Left renal cortex interstitium (tissue), 4 donors: ENCODE data around the gene CASP10. TPM values are rescaled to one million over a fixed set of nuclear protein-coding genes. Genes with fewer than 3 reads are reported as not detected.
"Not testable (repeated sequence)": the region's sequence is repeated elsewhere in the genome, so short reads cannot be mapped to it uniquely, and the experiment has no call there.

Experiments used
- DNase-seq, 4 donors: peaks; one replicate each; pipeline ENCODE4 v3.0.0-alpha.2; 2013; ENCODE audit warnings: low read depth in 4 of 4, low spot score in 2 of 4, missing footprints in 1 of 4
- polyA plus RNA-seq, 4 donors: library from polyadenylated mRNA; unstranded; fragments of 120-200 nt; gene quantifications; one replicate each; pipeline ENCODE4 v1.2.1, GENCODE V29; 2013; ENCODE audit not compliant: insufficient read length in 4 of 4

CASP10 gene
- polyA plus RNA-seq, 4 donors = 6.9 to 11.7 (median 8.8) TPM

- no peak for DNase-seq
These were observed 28.1 kb upstream of the CASP10 start for GRCh38 chr2:201154615-201155399.

DNA sequence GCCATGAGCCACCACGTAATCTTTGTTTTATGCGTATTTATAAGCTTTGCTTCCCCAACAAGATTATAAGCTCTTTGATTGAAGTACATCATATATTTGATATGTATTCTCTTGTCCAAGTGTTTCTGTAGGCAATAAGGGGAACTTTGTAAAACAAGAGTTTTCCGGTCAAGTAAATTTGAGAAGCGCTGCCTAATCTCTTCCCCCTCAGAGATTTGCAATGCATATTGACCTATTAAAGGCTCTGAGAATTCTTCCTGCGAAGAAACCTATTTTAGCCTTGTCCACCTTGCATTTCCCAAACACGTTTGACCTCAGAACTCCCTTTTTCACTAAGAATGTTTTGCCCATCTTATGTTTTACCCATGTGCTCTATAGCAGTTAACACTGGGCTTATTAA is 26.9 kb upstream of the CASP10 start:
- no peak for DNase-seq

GRCh38 chr2:201156640-201157039 is 26.3 kb upstream of the CASP10 start:
- no peak for DNase-seq

GRCh38 chr2:201157694-201158093 is 25.2 kb upstream of the CASP10 start:
- no peak for DNase-seq

DNA sequence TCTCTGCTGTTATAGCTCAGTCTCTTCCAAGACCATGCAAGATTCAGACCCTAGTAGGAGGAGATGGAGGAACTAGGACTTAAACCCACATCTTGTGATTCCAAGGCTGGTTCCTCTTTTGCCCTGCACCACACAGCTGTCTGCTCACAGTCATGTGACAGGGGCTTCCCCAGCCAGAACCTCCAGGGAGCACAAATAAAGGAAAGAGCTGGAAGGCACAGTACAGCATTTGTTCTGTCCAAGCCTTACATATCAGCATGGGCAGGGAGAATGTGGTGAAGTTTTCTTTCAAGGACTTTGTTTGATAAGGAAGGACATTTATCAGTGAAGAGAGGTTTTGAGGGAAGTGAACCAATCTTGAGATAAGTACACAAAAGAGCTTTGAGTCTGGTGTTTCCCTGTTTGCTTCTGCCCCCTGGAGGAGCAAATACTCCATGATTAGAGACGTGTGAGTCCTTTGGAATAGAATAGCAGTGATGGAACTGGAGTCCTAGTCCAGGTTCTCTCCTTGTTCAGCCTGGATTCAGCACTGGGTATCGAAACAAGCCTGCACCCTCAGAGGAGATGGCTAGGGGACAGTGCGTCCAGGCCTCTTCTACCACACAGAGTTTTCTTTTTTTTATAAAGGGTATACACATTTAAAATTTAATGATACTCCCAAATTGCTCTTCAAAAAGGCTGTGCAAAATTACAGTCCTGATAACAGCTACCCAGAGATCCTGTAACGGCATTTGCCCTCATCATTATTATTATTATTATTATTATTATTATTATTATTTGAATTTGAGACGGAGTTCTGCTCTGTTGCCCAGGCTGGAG is 24.6 kb upstream of the CASP10 start:
- DNase-seq = peak in 3 of 4 donors; percentile 18 to 67 (median 39)

- no peak for DNase-seq
These were observed 18.8 kb upstream of the CASP10 start for GRCh38 chr2:201164166-201164565.

DNA sequence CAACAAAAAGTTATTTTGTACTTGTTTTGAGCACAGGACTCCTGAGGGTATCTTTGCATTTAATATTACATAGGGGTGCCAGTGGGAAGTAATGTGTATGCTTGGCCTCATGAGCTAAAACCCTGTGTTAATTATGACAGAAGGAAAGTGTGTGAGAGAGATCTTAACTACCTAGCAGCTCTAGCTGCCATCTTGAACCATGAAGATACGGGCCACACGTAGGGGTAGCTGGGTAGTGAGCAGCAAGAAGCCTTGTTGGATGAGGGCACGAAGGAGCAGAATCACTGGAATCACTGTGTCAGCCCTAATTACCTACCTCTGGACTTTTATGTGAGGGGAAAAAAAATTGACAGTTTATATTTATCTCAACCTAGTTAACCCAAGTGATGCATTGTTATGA is 15.4 kb upstream of the CASP10 start:
- no peak for DNase-seq

GRCh38 chr2:201168496-201168895 is 14.4 kb upstream of the CASP10 start:
- not testable (repeated sequence) for DNase-seq

GRCh38 chr2:201171259-201171814 is 11.6 kb upstream of the CASP10 start:
- DNase-seq = no peak

GRCh38 chr2:201172279-201172678 is 10.7 kb upstream of the CASP10 start:
- no peak for DNase-seq

GRCh38 chr2:201174687-201175086 is 8.3 kb upstream of the CASP10 start:
- DNase-seq = no peak

DNA sequence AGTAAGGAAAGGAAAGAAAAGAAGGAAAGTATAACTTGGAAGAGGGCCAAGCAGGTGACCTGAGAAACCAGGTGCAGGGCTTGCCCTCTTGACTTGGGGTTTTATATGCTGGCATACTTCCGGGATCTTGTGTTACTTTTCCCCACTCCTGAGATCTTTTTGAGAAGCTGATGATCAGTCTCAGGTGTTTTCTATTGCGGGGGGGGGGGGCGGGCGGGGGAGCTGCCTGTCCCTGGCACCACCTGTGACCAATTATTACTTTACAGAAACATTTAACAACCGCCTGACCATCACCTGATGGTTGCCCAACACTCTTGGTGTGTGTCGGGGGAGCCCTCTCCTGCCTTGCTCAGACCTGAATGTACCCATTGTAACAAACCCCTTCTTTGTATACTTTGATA is 6.9 kb upstream of the CASP10 start:
- no peak for DNase-seq

DNA sequence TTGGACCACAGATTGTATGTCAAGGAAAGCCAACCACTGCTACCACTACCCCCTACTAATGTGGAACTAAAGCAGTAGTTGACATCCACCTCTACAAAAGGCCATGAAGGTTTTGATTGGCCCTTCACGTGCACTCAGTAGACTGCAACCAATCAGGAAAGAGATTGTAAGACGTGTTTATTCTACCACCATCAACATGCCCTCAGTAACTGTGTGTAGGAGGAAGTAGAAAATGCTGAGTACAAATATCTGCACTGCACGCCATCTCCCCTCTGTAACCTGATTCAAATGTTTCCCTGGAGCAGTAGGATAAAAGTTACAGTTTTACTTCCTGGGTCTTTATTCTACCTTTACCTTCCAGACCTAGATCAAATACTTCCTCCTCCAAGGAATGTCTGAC is 2.9 kb upstream of the CASP10 start:
- DNase-seq = no peak

DNA sequence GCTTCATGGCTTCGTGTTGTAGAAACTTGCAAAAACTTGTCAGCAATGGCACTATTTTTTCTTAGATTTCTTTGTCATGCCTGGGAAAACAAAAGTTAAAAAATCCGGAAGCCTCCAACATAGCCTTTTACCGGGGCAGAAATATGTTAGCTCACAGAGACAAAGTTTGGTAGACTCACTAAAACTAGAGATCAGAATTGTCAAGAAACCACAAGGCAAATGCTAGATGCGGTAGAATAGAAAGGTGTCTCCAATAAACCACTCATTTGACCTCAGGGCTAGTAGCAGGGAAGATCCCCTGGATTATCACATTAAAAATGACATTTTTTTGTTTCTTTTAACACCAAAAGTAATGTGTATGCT is 405 bp downstream of the CASP10 start:
- no peak for DNase-seq

GRCh38 chr2:201183835-201184234 is 894 bp downstream of the CASP10 start:
- not testable (repeated sequence) for DNase-seq

- DNase-seq = not testable (repeated sequence)
These were observed 1.3 kb downstream of the CASP10 start for GRCh38 chr2:201184248-201184647.

DNA sequence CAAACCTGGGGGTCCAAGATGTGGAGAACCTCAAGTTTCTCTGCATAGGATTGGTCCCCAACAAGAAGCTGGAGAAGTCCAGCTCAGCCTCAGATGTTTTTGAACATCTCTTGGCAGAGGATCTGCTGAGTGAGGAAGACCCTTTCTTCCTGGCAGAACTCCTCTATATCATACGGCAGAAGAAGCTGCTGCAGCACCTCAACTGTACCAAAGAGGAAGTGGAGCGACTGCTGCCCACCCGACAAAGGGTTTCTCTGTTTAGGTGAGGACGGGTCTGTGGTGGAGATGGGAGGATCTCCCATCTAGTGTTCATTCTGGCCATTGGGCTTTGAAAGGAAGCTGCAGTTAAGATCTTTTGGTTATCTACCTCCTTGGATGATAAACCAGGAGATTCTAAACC is 2.9 kb downstream of the CASP10 start:
- no peak for DNase-seq

DNA sequence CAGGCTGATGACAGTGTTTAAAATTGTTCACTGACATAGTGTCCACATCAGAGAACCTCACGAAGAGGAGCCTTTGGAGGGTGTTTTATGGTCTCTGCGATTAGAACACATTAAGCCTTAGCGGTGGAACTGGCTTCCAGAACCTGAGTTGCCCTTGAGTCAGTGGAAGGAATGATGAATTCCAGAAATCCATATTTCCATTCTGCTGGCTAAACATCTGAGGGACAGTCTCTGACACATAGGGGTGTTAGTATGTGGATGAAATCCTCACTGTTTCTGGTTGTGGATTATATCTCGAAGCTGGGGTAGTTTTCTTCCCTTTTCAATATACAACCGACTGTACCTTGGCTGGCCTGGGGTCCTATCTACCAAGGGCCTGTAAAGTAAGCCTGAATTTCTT is 4.0 kb downstream of the CASP10 start:
- no peak for DNase-seq

- no peak for DNase-seq
These were observed 5.5 kb downstream of the CASP10 start for GRCh38 chr2:201188449-201188848.

GRCh38 chr2:201191132-201191875 is 8.4 kb downstream of the CASP10 start:
- peak in 1 of 4 donors; percentile 21 for DNase-seq

DNA sequence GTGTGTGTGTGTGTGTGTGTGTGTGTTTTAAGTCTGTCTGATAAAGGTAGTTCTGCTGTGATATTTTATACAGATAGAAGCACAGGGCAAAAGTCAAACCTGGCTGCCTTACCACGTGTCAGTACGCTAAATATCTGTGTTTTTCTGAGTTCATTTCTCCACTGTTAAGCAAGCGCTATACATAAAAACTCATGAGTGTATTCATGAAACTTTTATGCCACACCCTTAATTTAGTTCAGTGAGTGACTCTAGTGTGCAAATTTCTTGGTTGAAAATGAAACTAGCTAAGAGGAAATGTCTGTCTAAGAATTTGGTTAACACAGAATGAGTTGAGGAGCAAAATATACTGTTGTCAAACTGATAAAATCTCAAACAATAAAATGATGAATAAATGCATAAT is 11.2 kb downstream of the CASP10 start:
- DNase-seq = no peak
